WTC11 (cell line): ENCODE results near the gene LOX. TPM values are rescaled to one million over a fixed set of nuclear protein-coding genes. Genes with fewer than 3 reads are reported as not detected.

ENCODE experiments used
- ATAC-seq: fragments of 200-7000 bp; cut with Tn5 transposase; 2 replicates; pipeline ENCODE4 v1.10.0; 2021; ENCODE audit warnings: mild to moderate bottlenecking, moderate library complexity
- CTCF ChIA-PET: fragments of 300-600 bp; sonication (Branson Sonifier 250); formaldehyde crosslinking; loops from one replicate; lab custom pipeline; 2021; ENCODE audit warnings: antibody characterized with exemption; lab: Charles Lee
- POLR2A ChIA-PET: fragments of 350-600 bp; sonication (Branson Sonifier 250); formaldehyde crosslinking; loops from one replicate; lab custom pipeline; 2021; ENCODE audit warnings: antibody characterized with exemption; lab: Charles Lee
- DNase-seq: peaks from one replicate; pipeline ENCODE4 v3.0.0; 2021; ENCODE audit warnings: low spot score
- H3K27ac Mint-ChIP-seq: 2 replicates; pipeline ENCODE4 v1.8.0; 2021; ENCODE audit warnings: mixed read lengths
- H3K27me3 Mint-ChIP-seq: 2 replicates; pipeline ENCODE4 v1.8.0; 2021; ENCODE audit warnings: low read depth, mild to moderate bottlenecking, moderate library complexity, mixed read lengths
- H3K36me3 Mint-ChIP-seq: 2 replicates; pipeline ENCODE4 v1.8.0; 2021; ENCODE audit warnings: mixed read lengths
- H3K4me1 Mint-ChIP-seq: 2 replicates; pipeline ENCODE4 v1.8.0; 2022; ENCODE audit warnings: mixed read lengths
- H3K4me3 Mint-ChIP-seq: 2 replicates; pipeline ENCODE4 v1.8.0; 2021; ENCODE audit warnings: mild to moderate bottlenecking, moderate library complexity, mixed read lengths
- H3K9me3 Mint-ChIP-seq: 2 replicates; pipeline ENCODE4 v1.8.0; 2021; ENCODE audit warnings: mixed read lengths
- ARID4B ChIP-seq: sonication (generic); formaldehyde crosslinking; IDR thresholded peaks from 2 replicates; pipeline ENCODE4 v1.8.0; 2023; ENCODE audit warnings: missing genetic modification reagents, mild to moderate bottlenecking, borderline replicate concordance
- ATF3 ChIP-seq: sonication (generic); formaldehyde crosslinking; conservative IDR thresholded peaks from 2 replicates; pipeline ENCODE4 v1.8.1; 2022; ENCODE audit warnings: mild to moderate bottlenecking, missing genetic modification reagents
- CDX4 ChIP-seq: fragments of 250-450 bp; sonication (Bioruptor Pico); IDR thresholded peaks from 2 replicates; pipeline ENCODE4 v1.9.0; 2021; ENCODE audit warnings: moderate library complexity, mild to moderate bottlenecking, inconsistent platforms, borderline replicate concordance
- EMX1 ChIP-seq: fragments of 250-450 bp; sonication (Bioruptor Pico); IDR thresholded peaks from 2 replicates; pipeline ENCODE4 v1.8.0; 2021; ENCODE audit warnings: mild to moderate bottlenecking
- GTF2I ChIP-seq: fragments of 250-450 bp; sonication (Bioruptor Pico); conservative IDR thresholded peaks from 2 replicates; pipeline ENCODE4 v1.4.0; 2021; ENCODE audit warnings: mild to moderate bottlenecking
- IRF2 ChIP-seq: sonication (generic); formaldehyde crosslinking; IDR thresholded peaks from 2 replicates; pipeline ENCODE4 v1.8.0; 2022; ENCODE audit warnings: low read depth, missing genetic modification reagents, borderline replicate concordance
- PREB ChIP-seq: sonication (generic); formaldehyde crosslinking; IDR thresholded peaks from 2 replicates; pipeline ENCODE4 v1.8.1; 2022; ENCODE audit warnings: mild to moderate bottlenecking, missing genetic modification reagents, moderate library complexity, borderline replicate concordance
- SMAD4 ChIP-seq: sonication (generic); formaldehyde crosslinking; IDR thresholded peaks from 2 replicates; pipeline ENCODE4 v1.8.0; 2022; ENCODE audit warnings: mild to moderate bottlenecking, missing genetic modification reagents
- TCF7 ChIP-seq: sonication (generic); formaldehyde crosslinking; IDR thresholded peaks from 2 replicates; pipeline ENCODE4 v1.8.0; 2022; ENCODE audit warnings: mild to moderate bottlenecking, low read depth, missing genetic modification reagents, moderate library complexity
- TP53 ChIP-seq: sonication (generic); formaldehyde crosslinking; IDR thresholded peaks from 2 replicates; pipeline ENCODE4 v1.8.1; 2023; ENCODE audit warnings: mild to moderate bottlenecking, missing genetic modification reagents
- ZNF263 ChIP-seq: sonication (generic); formaldehyde crosslinking; IDR thresholded peaks from 2 replicates; pipeline ENCODE4 v1.8.1; 2022; ENCODE audit warnings: low read depth, mild to moderate bottlenecking, moderate library complexity, missing genetic modification reagents
- ZNF281 ChIP-seq: sonication (generic); formaldehyde crosslinking; IDR thresholded peaks from 2 replicates; pipeline ENCODE4 v1.8.0; 2023; ENCODE audit warnings: mild to moderate bottlenecking, missing genetic modification reagents
- ZNF416 ChIP-seq: fragments of 250-450 bp; sonication (Bioruptor Pico); IDR thresholded peaks from 2 replicates; pipeline ENCODE4 v1.9.0; 2021; ENCODE audit warnings: mild to moderate bottlenecking, inconsistent platforms
- total RNA-seq: library from RNA; stranded (reverse); gene quantifications from 3 replicates; pipeline ENCODE4 v1.2.3, GENCODE V29; 2021
- TF ChIP-seq, protein P1 (sequence below): fragments of 250-450 bp; sonication (Bioruptor Pico); IDR thresholded peaks from 2 replicates; pipeline ENCODE4 v1.8.0; 2021; ENCODE audit warnings: mild to moderate bottlenecking

Gene LOX
- total RNA-seq, 1 experiment from 2014 or later: 1.3 TPM

DNA sequence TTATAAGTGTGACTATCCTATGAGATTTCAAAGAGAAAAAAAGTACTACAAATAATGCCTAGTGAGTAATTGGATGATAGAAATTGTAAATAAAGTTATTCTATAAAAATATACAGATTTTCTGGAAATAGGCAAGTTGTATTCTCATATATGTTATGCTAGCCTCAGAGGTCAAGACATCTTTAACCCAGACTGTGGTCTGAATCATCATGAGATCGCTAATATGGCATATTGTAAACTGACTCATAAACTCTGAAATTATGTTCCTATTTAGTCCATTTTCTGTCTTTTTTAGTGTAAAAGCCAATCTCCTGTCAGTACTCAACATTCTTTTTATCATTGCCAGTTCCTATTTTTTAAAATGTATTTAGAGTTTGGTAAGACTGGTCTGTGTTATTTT lies 14.2 kb downstream of the LOX start (continued):
- TF ChIP-seq ARID4B (CRISPR knock-in tag) (no peak), TP53 (CRISPR knock-in tag) (no peak), CDX4 (CRISPR knock-in tag) (no peak), SMAD4 (no peak), EMX1 (CRISPR knock-in tag) (no peak), TCF7 (CRISPR knock-in tag) (no peak), ZNF416 (CRISPR knock-in tag) (no peak)

- POLR2A ChIA-PET: no interaction called here
- CTCF ChIA-PET: interaction anchor here (1.1 kb wide), 1 partner anchor 15 kb away, joined by 4 read pairs; no protein-coding TSS in a partner anchor
- no peaks in the 10 kb centered on the region for H3K27me3 Mint-ChIP-seq
- no peaks in the 10 kb centered on the region for H3K9me3 Mint-ChIP-seq
- no peak overlapping the region for H3K27ac Mint-ChIP-seq
- no peaks in the 10 kb centered on the region for H3K36me3 Mint-ChIP-seq
- DNase-seq (no peak), ATAC-seq (no peak)
- H3K4me3 Mint-ChIP-seq: no peak overlapping the region
- TF ChIP-seq IRF2 (CRISPR knock-in tag) (no peak), PREB (CRISPR knock-in tag) (no peak), ZNF263 (CRISPR knock-in tag) (no peak), ZNF281 (CRISPR knock-in tag) (no peak), GTF2I (CRISPR knock-in tag) (no peak), ATF3 (CRISPR knock-in tag) (no peak)
- TF ChIP-seq, protein P1, sequence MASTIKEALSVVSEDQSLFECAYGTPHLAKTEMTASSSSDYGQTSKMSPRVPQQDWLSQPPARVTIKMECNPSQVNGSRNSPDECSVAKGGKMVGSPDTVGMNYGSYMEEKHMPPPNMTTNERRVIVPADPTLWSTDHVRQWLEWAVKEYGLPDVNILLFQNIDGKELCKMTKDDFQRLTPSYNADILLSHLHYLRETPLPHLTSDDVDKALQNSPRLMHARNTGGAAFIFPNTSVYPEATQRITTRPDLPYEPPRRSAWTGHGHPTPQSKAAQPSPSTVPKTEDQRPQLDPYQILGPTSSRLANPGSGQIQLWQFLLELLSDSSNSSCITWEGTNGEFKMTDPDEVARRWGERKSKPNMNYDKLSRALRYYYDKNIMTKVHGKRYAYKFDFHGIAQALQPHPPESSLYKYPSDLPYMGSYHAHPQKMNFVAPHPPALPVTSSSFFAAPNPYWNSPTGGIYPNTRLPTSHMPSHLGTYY (CRISPR knock-in tag): no peak
- peaks cover 6% of the 10 kb centered on the region for H3K4me1 Mint-ChIP-seq
Observed at GRCh38 chr5:122062205-122062604, 15.9 kb downstream of the LOX start.
